Nephron progenitor cell (in vitro differentiated cells): ENCODE results near the gene ERMAP.

Source experiments
- DNase-seq: peaks from one replicate; pipeline ENCODE4 v3.0.0; 2021
- H3K27ac Mint-ChIP-seq: 2 replicates; pipeline ENCODE4 v1.8.0; 2021; ENCODE audit warnings: mild to moderate bottlenecking, moderate library complexity, mixed read lengths
- H3K27me3 Mint-ChIP-seq: 2 replicates; pipeline ENCODE4 v1.8.0; 2021; ENCODE audit warnings: mild to moderate bottlenecking, low read depth, mixed read lengths; ENCODE audit not compliant: poor library complexity
- H3K36me3 Mint-ChIP-seq: 2 replicates; pipeline ENCODE4 v1.8.0; 2021; ENCODE audit warnings: low read depth, mixed read lengths
- H3K4me1 Mint-ChIP-seq: 2 replicates; pipeline ENCODE4 v1.8.0; 2021; ENCODE audit warnings: mixed read lengths
- H3K4me3 Mint-ChIP-seq: 2 replicates; pipeline ENCODE4 v1.8.0; 2021; ENCODE audit warnings: mild to moderate bottlenecking, moderate library complexity, mixed read lengths
- H3K9me3 Mint-ChIP-seq: 2 replicates; pipeline ENCODE4 v1.8.0; 2021; ENCODE audit warnings: mild to moderate bottlenecking, moderate library complexity, mixed read lengths
- CTCF ChIP-seq: fragments of 200-600 bp; sonication (generic); IDR thresholded peaks from 2 replicates; pipeline ENCODE4 v1.5.0; 2021; ENCODE audit warnings: antibody characterized with exemption

Gene ERMAP

GRCh38 chr1:42774928-42775526, 41.9 kb upstream of the ERMAP start:
- no peak for DNase-seq
- Mint-ChIP-seq H3K27ac (no peak overlapping the region), H3K4me1 (peaks cover 12% of the 10 kb centered on the region), H3K9me3 (no peaks in the 10 kb centered on the region), H3K27me3 (no peaks in the 10 kb centered on the region), H3K4me3 (no peak overlapping the region), H3K36me3 (peaks cover 83% of the 10 kb centered on the region)
- no peak for TF ChIP-seq CTCF

GRCh38 chr1:42776502-42776901, 40.4 kb upstream of the ERMAP start:
- H3K4me1 Mint-ChIP-seq: peaks cover 3% of the 10 kb centered on the region
- no peak overlapping the region for H3K4me3 Mint-ChIP-seq
- TF ChIP-seq CTCF: no peak
- H3K36me3 Mint-ChIP-seq: peaks cover 88% of the 10 kb centered on the region
- H3K27me3 Mint-ChIP-seq: no peaks in the 10 kb centered on the region
- no peak for DNase-seq
- H3K9me3 Mint-ChIP-seq: no peaks in the 10 kb centered on the region
- H3K27ac Mint-ChIP-seq: no peak overlapping the region

- H3K9me3 Mint-ChIP-seq: no peaks in the 10 kb centered on the region
- H3K4me1 Mint-ChIP-seq: no peaks in the 10 kb centered on the region
- no peak overlapping the region for H3K4me3 Mint-ChIP-seq
- peak; percentile 70 for TF ChIP-seq CTCF
- no peak overlapping the region for H3K27ac Mint-ChIP-seq
- H3K36me3 Mint-ChIP-seq: peaks cover 87% of the 10 kb centered on the region
- H3K27me3 Mint-ChIP-seq: no peaks in the 10 kb centered on the region
- DNase-seq: peak; percentile 38
Observed at GRCh38 chr1:42777852-42778251, 39.1 kb upstream of the ERMAP start.

GRCh38 chr1:42779725-42780124, 37.2 kb upstream of the ERMAP start:
- Mint-ChIP-seq H3K4me3 (no peak overlapping the region), H3K9me3 (no peaks in the 10 kb centered on the region), H3K27ac (no peak overlapping the region), H3K36me3 (peaks cover 83% of the 10 kb centered on the region), H3K27me3 (no peaks in the 10 kb centered on the region), H3K4me1 (peaks cover 4% of the 10 kb centered on the region)
- DNase-seq: no peak
- TF ChIP-seq CTCF: no peak

- no peak overlapping the region for H3K27ac Mint-ChIP-seq
- H3K4me1 Mint-ChIP-seq: peaks cover 4% of the 10 kb centered on the region
- H3K4me3 Mint-ChIP-seq: no peak overlapping the region
- H3K27me3 Mint-ChIP-seq: no peaks in the 10 kb centered on the region
- no peaks in the 10 kb centered on the region for H3K9me3 Mint-ChIP-seq
- H3K36me3 Mint-ChIP-seq: peaks cover 79% of the 10 kb centered on the region
- DNase-seq: no peak
- no peak for TF ChIP-seq CTCF
Observed at GRCh38 chr1:42780176-42780575, 36.7 kb upstream of the ERMAP start.

- Mint-ChIP-seq H3K27ac (no peak overlapping the region), H3K4me1 (peaks cover 10% of the 10 kb centered on the region), H3K36me3 (peaks cover 54% of the 10 kb centered on the region), H3K4me3 (no peak overlapping the region), H3K27me3 (no peaks in the 10 kb centered on the region), H3K9me3 (no peaks in the 10 kb centered on the region)
- TF ChIP-seq CTCF: no peak
- no peak for DNase-seq
Observed at GRCh38 chr1:42783092-42783491, 33.8 kb upstream of the ERMAP start.
